Left kidney (tissue), 2 donors: ENCODE data around the gene SFRP4. TPM values are rescaled to one million over a fixed set of nuclear protein-coding genes. Genes with fewer than 3 reads are reported as not detected.
A peak's percentile ranks its signal among the peaks of the same experiment; 100 is the strongest.

Source experiments
- DNase-seq: peaks from one replicate; pipeline ENCODE4 v3.0.0-alpha.2; 2013
- polyA plus RNA-seq: library from polyadenylated mRNA; unstranded; fragments of 120-200 nt; gene quantifications from one replicate; pipeline ENCODE4 v1.2.1, GENCODE V29; 2013; ENCODE audit not compliant: insufficient read length

SFRP4 gene
- polyA plus RNA-seq, 1 donor: 2.2 TPM

GRCh38 chr7:37925620-37926019 is 9.0 kb upstream of the SFRP4 start:
- DNase-seq: no peak

- DNase-seq: no peak
Observed at GRCh38 chr7:37924491-37925041, 7.9 kb upstream of the SFRP4 start.

GRCh38 chr7:37923996-37924395 is 7.4 kb upstream of the SFRP4 start:
- no peak for DNase-seq

GRCh38 chr7:37921876-37922275 is 5.3 kb upstream of the SFRP4 start:
- DNase-seq: no peak

GRCh38 chr7:37920849-37921805 is 4.5 kb upstream of the SFRP4 start:
- DNase-seq: peak; percentile 32

- peak; percentile 67 for DNase-seq
Observed at GRCh38 chr7:37920305-37920848, 3.8 kb upstream of the SFRP4 start, which contains the start of gene EPDR1. Gene EPDR1, plus strand, starts transcription at chr7:37920640. Its CDS starts 300 bp downstream, at chr7:37920940.

- DNase-seq: no peak
Observed at GRCh38 chr7:37918526-37918925, 1.9 kb upstream of the SFRP4 start.

GRCh38 chr7:37916017-37916672 is 472 bp downstream of the SFRP4 start:
- no peak for DNase-seq

GRCh38 chr7:37915438-37915837 is 1.2 kb downstream of the SFRP4 start:
- DNase-seq: peak; percentile 26

GRCh38 chr7:37912756-37913155 is 3.9 kb downstream of the SFRP4 start:
- DNase-seq: no peak

GRCh38 chr7:37908221-37908788 is 8.3 kb downstream of the SFRP4 start:
- DNase-seq: no peak

GRCh38 chr7:37901890-37902524 is 14.6 kb downstream of the SFRP4 start:
- DNase-seq: no peak

- peak; percentile 39 for DNase-seq
Observed at GRCh38 chr7:37901236-37901827, 15.3 kb downstream of the SFRP4 start.

GRCh38 chr7:37899712-37900247 is 16.8 kb downstream of the SFRP4 start:
- DNase-seq: peak; percentile 19

- DNase-seq: no peak
Observed at GRCh38 chr7:37894671-37895070, 21.9 kb downstream of the SFRP4 start.

GRCh38 chr7:37893359-37893758 is 23.3 kb downstream of the SFRP4 start:
- DNase-seq: no peak

- DNase-seq: no peak
Observed at GRCh38 chr7:37882086-37882485, 34.5 kb downstream of the SFRP4 start.
